Heart right ventricle (tissue), 16 donors: Measurements from ENCODE around the gene PLPP4. TPM values are rescaled to one million over a fixed set of nuclear protein-coding genes. Genes with fewer than 3 reads are reported as not detected.

Experiments
- ATAC-seq, 8 donors: fragments of 200-7000 bp; cut with Tn5 transposase; one replicate each; pipeline ENCODE4 v1.9.1; 2020; ENCODE audit warnings: mild to moderate bottlenecking in 8 of 8, moderate library complexity in 8 of 8, moderate number of reproducible peaks in 1 of 8
- DNase-seq, 2 donors: peaks; one replicate each; pipeline ENCODE4 v3.0.0-alpha.2; 2020
- H3K27ac ChIP-seq, 10 donors: fragments of 200-600 bp; sonication (generic) in 2 of 10; one replicate each; pipeline versions ENCODE4 v1.5.0 to v1.8.0; 2020 to 2022; ENCODE audit warnings: mild to moderate bottlenecking in 3 of 10
- H3K27me3 ChIP-seq, 7 donors: fragments of 200-600 bp; one replicate each; pipeline ENCODE4 v1.8.0; 2021 to 2022; ENCODE audit warnings: mild to moderate bottlenecking in 2 of 7
- H3K36me3 ChIP-seq, 9 donors: fragments of 200-600 bp; sonication (generic) in 1 of 9; one replicate each; pipeline versions ENCODE4 v1.5.0 to v1.8.0; 2020 to 2022; ENCODE audit warnings: mild to moderate bottlenecking in 2 of 9
- H3K4me1 ChIP-seq, 9 donors: fragments of 200-600 bp; sonication (generic) in 1 of 9; one replicate each; pipeline versions ENCODE4 v1.5.0 to v1.8.0; 2020 to 2022; ENCODE audit warnings: mild to moderate bottlenecking in 4 of 9
- H3K4me3 ChIP-seq, 10 donors: fragments of 200-600 bp; sonication (generic) in 2 of 10; one replicate each; pipeline versions ENCODE4 v1.5.0 to v1.8.0; 2020 to 2022; ENCODE audit warnings: mild to moderate bottlenecking in 7 of 10, moderate library complexity in 2 of 10
- H3K9me3 ChIP-seq, 11 donors: fragments of 200-600 bp in 10 of 11; sonication (generic) in 2 of 11; one replicate each; pipeline versions ENCODE4 v1.5.0 to v1.8.0; 2013 to 2022; ENCODE audit warnings: mild to moderate bottlenecking in 2 of 11, control low read depth in 1 of 11, moderate library complexity in 1 of 11
- WGBS, 2 donors: extraction: QIAGEN DNeasy Blood & Tissue Kit; methylation state at CpG; one replicate each; pipeline ENCODE4 v1.1.7; 2013; ENCODE audit warnings: inconsistent platforms in 1 of 2; 5-methylcytosine and 5-hydroxymethylcytosine counted together
- intact Hi-C, 10 donors: fragments of 100-400 bp; cut with DNase I; formaldehyde crosslinking; loops; one replicate each; pipeline versions ENCODE4 v1.11.1 to v1.14.2; 2022
- polyA plus RNA-seq, 2 donors: library from polyadenylated mRNA; stranded (reverse); fragments of 200-250 nt; gene quantifications; one replicate each; pipeline ENCODE4 v1.2.3, GENCODE V29; 2013
- total RNA-seq, 10 donors: library from RNA; stranded (reverse); fragmentation: NEBNext Ultra II Directional in 3 of 10; extraction: Animal tissue kit (Norgen Biotek cat#: 25700) in 3 of 10; gene quantifications; one replicate each; pipeline versions ENCODE4 v1.2.1 to v1.2.4, GENCODE V29; 2021 to 2023
- TF ChIP-seq, protein P1 (sequence below), 9 donors: fragments of 200-600 bp; sonication (generic) in 2 of 9; IDR thresholded peaks; one replicate each; pipeline versions ENCODE4 v1.5.0 to v1.8.0; 2021 to 2022; ENCODE audit warnings: antibody characterized with exemption in 9 of 9, mild to moderate bottlenecking in 5 of 9, moderate library complexity in 1 of 9
- donor health status: Arrhythmogenic right ventricular cardiomyopathy.
- donor health status: ischemic (EF 13 %, LVEDD 7.1; RV severe dilation, severe dysfunction).
- donor health status: healthy with polysubstance abuse.
- donor health status: DM: no; HTN: yes; CAD: no.
- donor health status: DM: no; HTN: no; CAD: no.
- donor health status: ischemic (EF 25% LVEDD 6.9; RV normal size, moderate dysfunction).
- donor health status: ischemic (EF 25% LVEDD 5.7; RV mildly dilated, moderate dysfunction).
- donor health status: healthy.
- donor health status: DM: yes; HTN: yes; CAD: no.
- donor health status: Ischemic cardiomyopathy.
- donor health status: ischemic (EF 35%, LVEDD 5.7; RV mildly dilated, moderate dysfunction).
- donor health status: nonischemic (EF 11% LVEDD 7.7; RV severe dilation, severe dysfunction).
- donor health status: DM: yes; HTN: yes; CAD: no.
- donor health status: PGD.
- donor health status: ischemic (EF 29% LVEDD 5.4; RV normal size, mild dysfunction).
- donor health status: nonischemic (EF 23%, LVEDD 6.1; RV moderate dilation, normal function).

PLPP4 gene
- total and polyA plus RNA-seq, 12 donors = not detected

DNA sequence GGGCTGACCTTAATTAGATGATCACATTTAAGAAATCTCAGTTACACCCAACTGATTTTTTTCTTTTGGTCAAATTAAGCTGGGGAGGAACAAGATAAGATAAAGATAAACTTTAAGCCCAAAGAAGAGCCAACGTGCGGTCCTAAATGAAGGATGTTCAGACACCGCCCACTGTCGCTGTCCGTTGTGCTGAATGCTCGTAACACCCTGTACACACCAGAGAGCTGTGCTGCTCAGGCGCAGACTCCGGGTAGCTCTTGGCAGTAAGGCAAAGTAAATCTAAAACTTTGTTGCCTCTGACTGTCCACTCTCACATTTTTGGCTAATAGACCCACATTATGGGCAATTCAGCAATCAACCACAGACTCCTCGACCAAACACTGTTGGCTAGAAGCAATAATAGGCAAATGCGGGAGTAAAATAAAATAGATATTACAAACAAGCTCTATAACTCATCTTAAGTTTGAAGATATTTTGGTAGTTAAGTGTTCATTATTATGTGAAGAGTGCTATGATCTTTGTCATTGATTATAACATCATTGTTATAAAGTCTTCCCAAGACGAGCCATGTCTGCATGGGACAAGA is 57.1 kb downstream of the PLPP4 start:
- no peaks in the 10 kb centered on the region for H3K36me3 ChIP-seq
- H3K27me3 ChIP-seq = peaks cover 0 to 11% (median 0%) of the 10 kb centered on the region in 7 donors
- WGBS, 2 donors = 31 to 34% methylated on average over 11 of the region's 11 CpGs
- TF ChIP-seq, protein P1, sequence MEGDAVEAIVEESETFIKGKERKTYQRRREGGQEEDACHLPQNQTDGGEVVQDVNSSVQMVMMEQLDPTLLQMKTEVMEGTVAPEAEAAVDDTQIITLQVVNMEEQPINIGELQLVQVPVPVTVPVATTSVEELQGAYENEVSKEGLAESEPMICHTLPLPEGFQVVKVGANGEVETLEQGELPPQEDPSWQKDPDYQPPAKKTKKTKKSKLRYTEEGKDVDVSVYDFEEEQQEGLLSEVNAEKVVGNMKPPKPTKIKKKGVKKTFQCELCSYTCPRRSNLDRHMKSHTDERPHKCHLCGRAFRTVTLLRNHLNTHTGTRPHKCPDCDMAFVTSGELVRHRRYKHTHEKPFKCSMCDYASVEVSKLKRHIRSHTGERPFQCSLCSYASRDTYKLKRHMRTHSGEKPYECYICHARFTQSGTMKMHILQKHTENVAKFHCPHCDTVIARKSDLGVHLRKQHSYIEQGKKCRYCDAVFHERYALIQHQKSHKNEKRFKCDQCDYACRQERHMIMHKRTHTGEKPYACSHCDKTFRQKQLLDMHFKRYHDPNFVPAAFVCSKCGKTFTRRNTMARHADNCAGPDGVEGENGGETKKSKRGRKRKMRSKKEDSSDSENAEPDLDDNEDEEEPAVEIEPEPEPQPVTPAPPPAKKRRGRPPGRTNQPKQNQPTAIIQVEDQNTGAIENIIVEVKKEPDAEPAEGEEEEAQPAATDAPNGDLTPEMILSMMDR (IDR thresholded peaks at IDR 0.05) = no peak
- ATAC-seq = no peak
- intact Hi-C loops = no loop called here
- no peaks in the 10 kb centered on the region for H3K4me1 ChIP-seq
- no peaks in the 10 kb centered on the region for H3K9me3 ChIP-seq
- no peak overlapping the region for H3K27ac ChIP-seq
- H3K4me3 ChIP-seq = no peak overlapping the region
- peak in 1 of 2 donors; percentile 13 for DNase-seq

DNA sequence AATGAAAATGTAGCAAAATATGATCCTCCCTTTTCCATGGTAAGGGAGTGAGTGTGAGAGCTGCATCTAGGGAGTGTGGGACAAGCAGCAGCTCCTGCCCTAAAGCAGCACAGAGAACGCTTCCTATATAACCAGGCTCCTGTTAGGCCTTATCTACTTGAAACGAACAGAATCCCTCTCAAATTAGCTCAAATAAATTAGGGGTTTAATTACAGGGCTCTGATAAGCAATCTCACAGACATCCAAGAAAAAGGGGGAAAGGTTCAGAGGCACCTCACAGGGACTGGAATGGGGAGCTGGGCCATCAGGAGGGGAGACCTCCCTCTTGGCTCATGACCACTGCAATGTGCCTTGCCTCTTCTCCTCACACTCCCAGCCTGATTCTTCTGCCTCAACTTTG is 57.9 kb downstream of the PLPP4 start:
- ATAC-seq (no peak), DNase-seq (no peak)
- 36 to 44% methylated on average over 2 of the region's 2 CpGs for WGBS, 2 donors
- TF ChIP-seq, protein P1 (IDR thresholded peaks at IDR 0.05) = no peak
- Histone ChIP-seq H3K4me3 (no peak overlapping the region), H3K27ac (no peak overlapping the region), H3K9me3 (no peaks in the 10 kb centered on the region), H3K27me3 (peaks cover 0 to 11% (median 0%) of the 10 kb centered on the region in 7 donors), H3K36me3 (no peaks in the 10 kb centered on the region), H3K4me1 (no peaks in the 10 kb centered on the region)
- intact Hi-C loops = no loop called here

DNA sequence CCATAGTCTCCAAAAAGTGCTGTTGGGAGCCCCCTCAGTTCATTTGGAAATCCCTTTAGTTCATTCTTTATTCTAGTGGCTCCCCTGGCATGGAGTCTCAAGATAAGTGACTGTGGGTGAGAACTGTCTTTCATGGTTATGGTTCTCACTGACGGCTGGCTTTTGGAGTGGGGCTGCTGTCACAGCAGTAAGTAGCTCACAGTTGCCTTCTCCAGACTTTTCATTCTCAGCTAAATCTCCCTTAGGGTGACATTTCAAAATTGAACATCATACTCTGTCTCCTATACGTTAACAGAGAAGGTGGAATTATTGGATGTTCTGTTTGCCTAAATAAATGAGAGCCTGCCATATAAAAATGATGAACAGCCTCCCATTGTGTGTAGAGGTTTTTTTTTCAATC is 58.7 kb downstream of the PLPP4 start:
- 66 to 68% methylated on average over 2 of the region's 2 CpGs for WGBS, 2 donors
- H3K36me3 ChIP-seq = no peaks in the 10 kb centered on the region
- peaks cover 0 to 11% (median 0%) of the 10 kb centered on the region in 7 donors for H3K27me3 ChIP-seq
- no peak overlapping the region for H3K27ac ChIP-seq
- DNase-seq = no peak
- TF ChIP-seq, protein P1 (IDR thresholded peaks at IDR 0.05) = no peak
- no peak overlapping the region for H3K4me3 ChIP-seq
- H3K4me1 ChIP-seq = no peaks in the 10 kb centered on the region
- ATAC-seq = no peak
- intact Hi-C loops = no loop called here
- no peaks in the 10 kb centered on the region for H3K9me3 ChIP-seq

DNA sequence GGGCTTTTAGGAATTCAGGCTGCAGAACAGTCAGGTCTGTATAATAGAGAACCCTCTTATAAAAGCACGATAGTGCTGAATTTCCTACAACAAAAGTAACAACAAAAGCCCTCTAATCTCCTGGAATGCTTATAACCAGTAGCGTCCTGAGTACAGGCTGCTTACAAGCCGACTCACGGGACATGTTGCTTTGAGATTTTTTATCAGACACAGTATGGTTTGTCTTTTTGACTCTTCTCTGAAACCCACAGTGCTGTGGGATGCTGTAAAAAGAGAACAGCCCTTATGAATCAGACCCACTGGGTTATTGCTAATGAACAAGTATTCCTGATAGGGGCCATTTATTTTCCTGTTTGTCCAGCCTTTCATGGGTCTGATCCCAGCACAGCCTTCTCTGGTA is 59.4 kb downstream of the PLPP4 start:
- intact Hi-C loops = no loop called here
- Histone ChIP-seq H3K4me1 (no peaks in the 10 kb centered on the region), H3K9me3 (no peaks in the 10 kb centered on the region), H3K36me3 (no peaks in the 10 kb centered on the region), H3K27me3 (peaks cover 0 to 11% (median 0%) of the 10 kb centered on the region in 7 donors), H3K4me3 (no peak overlapping the region), H3K27ac (no peak overlapping the region)
- TF ChIP-seq, protein P1 (IDR thresholded peaks at IDR 0.05) = no peak
- ATAC-seq = no peak
- 67 to 68% methylated on average over 4 of the region's 4 CpGs for WGBS, 2 donors
- no peak for DNase-seq
